Bronchial epithelial cell (primary cell): ENCODE results near the gene RPS14. TPM values are rescaled to one million over a fixed set of nuclear protein-coding genes. Genes with fewer than 3 reads are reported as not detected.

Source experiments
- DNase-seq: peaks from one replicate; pipeline ENCODE4 v3.0.0-alpha.2; 2010; ENCODE audit warnings: low read depth
- FAIRE-seq: peaks from 2 replicates; lab custom pipeline; 2011; peaks lifted over from hg19 to GRCh38; lab: Jason Lieb, UNC
- H3K27me3 ChIP-seq: 2 replicates; pipeline ENCODE4 v1.5.1; 2011; ENCODE audit warnings: low read length; ENCODE audit not compliant: control insufficient read depth, insufficient read depth
- H3K36me3 ChIP-seq: 2 replicates; pipeline ENCODE4 v1.5.1; 2011; ENCODE audit warnings: low read length; ENCODE audit not compliant: control insufficient read depth, insufficient read depth
- H3K4me3 ChIP-seq: 2 replicates; pipeline ENCODE4 v1.5.1; 2011; ENCODE audit warnings: mild to moderate bottlenecking, low read depth, low read length, control low read depth
- CTCF ChIP-seq: IDR thresholded peaks from 2 replicates; pipeline ENCODE4 v1.5.1; 2011; ENCODE audit warnings: mild to moderate bottlenecking, moderate library complexity, low read length, control low read depth, inconsistent platforms; ENCODE audit not compliant: insufficient read depth, severe bottlenecking
- total RNA-seq: library from RNA; depleted of rRNA; stranded (reverse); fragments of >200 nt; gene quantifications from 2 replicates; pipeline ENCODE4 v1.2.1, GENCODE V29; 2014

The RPS14 gene
- total RNA-seq, 1 donor from 2014 or later = 8,789 TPM

DNA sequence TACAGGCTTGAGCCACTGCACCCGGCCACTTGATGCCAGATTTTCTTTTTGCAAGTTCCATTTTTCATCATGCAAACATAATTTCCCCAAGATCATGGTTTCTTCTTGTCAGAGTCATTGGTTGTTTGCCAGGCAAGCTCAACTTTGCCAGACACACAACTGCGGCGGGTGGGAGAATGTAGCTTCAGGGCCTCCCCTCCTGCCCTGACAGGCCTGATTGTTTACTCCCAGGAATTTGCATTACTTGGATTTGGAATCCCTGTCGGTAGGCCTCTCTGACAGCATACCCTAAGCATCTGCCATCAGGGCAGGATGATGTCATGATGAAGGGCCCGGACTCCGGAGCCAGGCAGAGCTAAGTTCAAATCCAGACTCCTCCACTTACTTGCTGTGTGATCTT, 15.1 kb downstream of the RPS14 start:
- DNase-seq (peak; percentile 98), FAIRE-seq (no peak)
- Histone ChIP-seq H3K27me3 (no peaks in the 10 kb centered on the region), H3K36me3 (no peaks in the 10 kb centered on the region), H3K4me3 (no peak overlapping the region)
- TF ChIP-seq CTCF = no peak

DNA sequence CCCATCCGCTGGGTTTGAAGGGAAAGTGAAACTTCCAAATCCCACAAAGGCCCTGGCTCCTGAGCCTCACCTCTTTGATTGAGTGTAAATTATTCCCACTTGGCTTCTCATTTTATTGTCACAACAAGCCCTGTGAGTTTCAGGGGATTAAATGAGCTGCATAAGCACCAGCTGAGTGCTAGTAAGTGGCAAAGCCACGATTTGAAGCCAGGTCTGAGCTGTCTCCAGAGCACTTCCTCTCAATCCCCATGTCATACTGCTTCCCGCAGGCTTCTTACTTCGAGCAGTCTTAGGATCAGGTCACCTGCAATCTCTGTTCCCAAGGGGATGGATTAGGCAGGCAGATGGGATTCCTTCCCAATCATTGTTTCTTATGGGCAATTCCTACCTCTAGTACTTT, 18.0 kb downstream of the RPS14 start:
- FAIRE-seq (no peak), DNase-seq (no peak)
- no peak overlapping the region for H3K4me3 ChIP-seq
- no peak for TF ChIP-seq CTCF
- H3K27me3 ChIP-seq = no peaks in the 10 kb centered on the region
- H3K36me3 ChIP-seq = no peaks in the 10 kb centered on the region

GRCh38 chr5:150431048-150431447, 18.5 kb downstream of the RPS14 start:
- Histone ChIP-seq H3K4me3 (no peak overlapping the region), H3K27me3 (no peaks in the 10 kb centered on the region), H3K36me3 (no peaks in the 10 kb centered on the region)
- no peak for TF ChIP-seq CTCF
- FAIRE-seq (no peak), DNase-seq (no peak)

GRCh38 chr5:150429410-150429873, 20.1 kb downstream of the RPS14 start:
- Histone ChIP-seq H3K36me3 (no peaks in the 10 kb centered on the region), H3K27me3 (no peaks in the 10 kb centered on the region), H3K4me3 (no peak overlapping the region)
- no peak for TF ChIP-seq CTCF
- no peak for DNase-seq
- no peak for FAIRE-seq

DNA sequence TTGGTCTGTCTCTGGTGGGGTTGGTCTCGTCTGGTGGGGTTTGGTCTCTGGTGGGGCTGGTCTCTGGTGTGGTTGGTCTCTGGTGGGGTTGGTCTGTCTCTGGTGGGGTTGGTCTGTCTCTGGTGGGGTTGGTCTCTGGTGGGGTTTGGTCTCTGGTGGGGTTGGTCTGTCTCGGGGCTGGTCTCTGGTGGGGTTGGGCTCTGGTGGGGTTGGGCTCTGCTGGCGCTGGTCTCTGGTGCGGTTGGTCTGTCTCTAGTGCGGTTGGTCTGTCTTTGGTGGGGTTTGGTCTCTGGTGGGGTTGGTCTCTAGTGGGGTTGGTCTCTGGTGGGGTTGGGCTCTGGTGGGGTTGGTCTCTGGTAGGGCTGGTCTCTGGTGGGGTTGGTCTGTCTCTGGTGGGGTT, 20.6 kb downstream of the RPS14 start:
- no peak overlapping the region for H3K4me3 ChIP-seq
- DNase-seq = no peak
- H3K36me3 ChIP-seq = no peaks in the 10 kb centered on the region
- FAIRE-seq = no peak
- no peaks in the 10 kb centered on the region for H3K27me3 ChIP-seq
- no peak for TF ChIP-seq CTCF
